Stimulated activated CD4-positive, alpha-beta T cell treated with anti-CD3 and anti-CD28 coated beads, Interleukin-12 subunit alpha, Interleukin-12 subunit beta, amount 100 ng/mL, for 48 hours (primary cell): ENCODE data around the gene TIAM2.
"Not testable (repeated sequence)": the region's sequence is repeated elsewhere in the genome, so short reads cannot be mapped to it uniquely, and the experiment has no call there.

Experiments used
- DNase-seq, 3 donors: peaks; one replicate each; pipeline ENCODE4 v3.0.0-alpha.2; 2020; ENCODE audit warnings: low read depth in 2 of 3, low spot score in 1 of 3

Gene TIAM2

GRCh38 chr6:154989448-154989847 lies 5.7 kb upstream of the TIAM2 start:
- DNase-seq = no peak

GRCh38 chr6:154991207-154991606 lies 3.9 kb upstream of the TIAM2 start:
- no peak for DNase-seq

DNA sequence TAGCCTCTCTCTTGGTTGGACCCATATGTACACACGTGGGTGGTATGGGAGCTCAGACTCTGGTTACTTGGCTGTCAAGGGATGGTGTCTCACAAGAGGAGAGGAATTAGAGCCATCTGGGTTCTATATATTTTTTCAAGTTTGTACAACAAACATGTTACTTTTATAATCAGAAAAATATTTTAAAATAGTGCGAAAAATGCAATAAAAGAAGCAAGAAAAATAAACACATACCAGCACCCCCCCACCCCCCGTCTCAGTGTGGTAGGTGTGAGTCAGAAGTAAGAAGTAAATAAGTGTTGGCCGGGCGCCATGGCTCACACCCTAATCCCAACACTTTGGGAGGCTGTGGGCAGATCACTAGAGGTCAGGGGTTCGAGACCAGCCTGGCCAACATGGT lies 2.1 kb upstream of the TIAM2 start:
- DNase-seq = no peak

DNA sequence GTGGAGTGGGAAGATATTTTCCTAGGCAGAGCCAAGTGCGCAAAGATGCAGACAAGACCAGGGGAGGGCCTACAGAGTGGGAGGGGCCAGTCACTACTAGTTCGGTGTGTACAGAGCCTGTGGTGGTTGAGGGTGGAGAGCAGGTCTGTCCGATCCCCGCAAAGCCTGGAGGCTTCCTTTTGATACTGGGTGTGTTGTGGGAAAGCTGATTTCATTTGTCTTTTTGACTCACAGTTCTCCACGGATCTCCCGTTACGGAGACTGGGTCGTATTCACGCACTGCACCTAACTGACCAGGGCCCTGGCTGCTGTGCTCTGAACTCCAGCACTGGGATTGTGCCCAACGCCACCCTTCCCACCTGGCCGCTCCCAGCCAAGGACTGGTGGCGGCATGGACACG lies 1.4 kb upstream of the TIAM2 start:
- DNase-seq = no peak

GRCh38 chr6:154994836-154995253 lies 270 bp upstream of the TIAM2 start:
- DNase-seq = no peak

GRCh38 chr6:154996016-154996590 lies 988 bp downstream of the TIAM2 start:
- no peak for DNase-seq

DNA sequence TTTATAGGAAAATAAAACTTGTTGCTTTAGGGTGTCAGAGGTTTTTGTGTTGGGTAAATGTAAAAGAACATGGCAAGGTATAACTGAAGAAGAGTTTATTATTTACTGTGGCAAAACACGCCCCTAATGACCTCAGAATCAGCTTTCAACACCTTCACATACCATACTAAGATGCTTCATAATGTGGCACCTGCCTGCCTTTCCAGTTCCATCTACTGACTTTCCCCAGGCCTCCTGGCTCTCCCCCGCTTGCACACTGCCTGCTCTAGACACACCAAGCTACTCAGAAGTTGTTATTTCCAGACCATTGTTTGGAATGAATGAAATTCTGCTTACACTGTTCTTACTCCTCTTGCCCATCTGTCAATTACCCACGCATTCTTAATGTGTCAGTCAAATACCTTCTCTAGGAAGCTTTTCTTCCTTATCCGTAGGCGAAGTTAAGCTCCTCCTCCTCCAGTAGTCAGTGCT lies 1.8 kb downstream of the TIAM2 start:
- no peak for DNase-seq

DNA sequence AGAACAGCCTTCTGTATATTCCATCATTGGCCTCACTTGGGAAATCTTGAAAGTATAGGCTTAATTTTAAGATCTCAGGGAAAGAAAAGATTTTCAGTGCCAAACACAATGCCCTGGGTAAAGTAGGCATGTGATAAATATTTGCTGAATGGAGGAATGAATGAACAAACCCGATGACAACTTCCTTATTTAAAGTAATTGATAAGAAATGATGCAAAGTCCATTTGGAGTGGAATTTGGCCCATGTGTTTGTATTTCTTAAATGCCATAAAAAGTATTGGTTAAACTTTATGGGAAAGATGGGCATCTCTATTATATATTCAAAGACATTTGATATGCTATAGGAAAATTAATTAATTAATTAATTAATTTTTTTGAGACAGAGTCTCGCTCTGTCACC lies 3.7 kb downstream of the TIAM2 start:
- no peak for DNase-seq

- no peak for DNase-seq
Measured at GRCh38 chr6:155001482-155001881, 6.4 kb downstream of the TIAM2 start.

GRCh38 chr6:155001934-155002333 lies 6.8 kb downstream of the TIAM2 start:
- DNase-seq = no peak

DNA sequence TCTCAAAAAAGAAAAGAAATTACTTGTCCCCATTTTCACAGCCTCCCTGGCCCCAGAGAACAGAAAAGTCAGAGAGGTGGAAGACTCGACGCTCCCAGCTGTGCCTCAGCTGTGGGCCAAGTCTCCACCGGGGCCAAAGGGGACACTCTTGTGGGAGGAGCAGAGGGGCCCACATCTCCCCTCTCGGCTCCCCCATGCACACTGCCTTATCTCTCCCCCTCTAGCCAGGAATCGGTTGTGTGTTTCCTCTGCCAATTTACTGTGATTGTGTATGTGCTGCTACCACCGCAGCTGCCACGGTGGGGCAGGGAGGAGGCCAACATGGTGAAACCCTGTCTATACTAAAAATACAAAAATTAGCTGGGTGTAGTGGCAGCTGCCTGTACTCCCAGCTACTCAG lies 8.4 kb downstream of the TIAM2 start:
- DNase-seq = no peak

DNA sequence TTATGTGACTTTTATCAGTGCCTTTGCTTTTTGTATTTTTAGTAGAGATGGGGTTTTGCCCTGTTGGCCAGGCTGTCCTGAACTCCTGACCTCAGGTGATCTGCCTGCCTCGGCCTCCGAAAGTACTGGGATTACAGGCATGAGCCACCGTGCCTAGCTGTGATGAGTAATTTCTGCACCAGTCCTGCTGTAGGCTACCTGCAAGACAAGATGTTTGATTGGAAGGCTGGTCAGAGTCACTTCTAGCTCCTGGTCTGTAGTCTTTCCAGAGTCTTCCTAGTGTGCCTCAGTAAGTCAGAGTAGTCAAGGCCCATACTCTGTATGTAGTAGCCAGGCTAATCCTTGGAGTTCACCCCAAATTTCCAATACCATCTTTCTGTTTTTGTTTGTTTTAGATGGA lies 8.9 kb downstream of the TIAM2 start:
- no peak for DNase-seq

DNA sequence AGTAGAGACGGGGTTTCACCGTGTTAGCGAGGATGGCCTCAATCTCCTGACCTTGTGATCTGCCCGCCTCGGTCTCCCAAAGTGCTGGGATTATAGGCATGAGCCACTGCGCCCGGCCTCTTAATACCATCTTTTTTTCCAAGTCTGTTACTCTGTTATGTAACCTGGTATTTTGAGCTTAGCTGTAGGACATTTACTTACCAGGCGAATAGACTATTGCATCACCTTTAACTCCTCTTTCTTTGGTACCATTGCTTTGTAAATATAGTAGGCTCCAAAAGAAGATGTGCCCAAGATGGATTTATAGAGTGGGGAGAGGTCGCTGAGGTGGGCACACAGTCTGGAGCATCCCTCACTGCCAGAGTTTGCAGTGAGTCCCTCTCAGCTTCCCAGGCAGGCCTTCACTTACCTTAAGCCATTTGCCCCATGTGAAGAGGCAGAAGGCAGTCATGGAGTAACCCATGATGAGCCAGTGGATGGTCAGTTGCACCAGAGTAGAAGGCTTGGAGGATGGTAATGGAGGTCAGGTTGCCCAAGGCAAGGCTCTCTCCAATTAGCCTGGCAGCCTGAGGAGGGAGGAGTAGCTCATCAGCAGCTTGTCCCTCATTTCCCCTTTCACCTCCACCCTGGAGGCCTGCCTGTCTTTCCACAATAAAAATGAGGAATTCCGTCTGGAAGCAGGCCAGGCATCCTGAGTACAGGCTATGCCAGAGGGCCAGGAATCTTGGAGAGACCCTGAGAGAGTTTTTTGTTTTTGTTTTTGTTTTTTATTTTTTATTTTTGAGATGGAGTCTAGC lies 9.7 kb downstream of the TIAM2 start:
- DNase-seq = no peak

DNA sequence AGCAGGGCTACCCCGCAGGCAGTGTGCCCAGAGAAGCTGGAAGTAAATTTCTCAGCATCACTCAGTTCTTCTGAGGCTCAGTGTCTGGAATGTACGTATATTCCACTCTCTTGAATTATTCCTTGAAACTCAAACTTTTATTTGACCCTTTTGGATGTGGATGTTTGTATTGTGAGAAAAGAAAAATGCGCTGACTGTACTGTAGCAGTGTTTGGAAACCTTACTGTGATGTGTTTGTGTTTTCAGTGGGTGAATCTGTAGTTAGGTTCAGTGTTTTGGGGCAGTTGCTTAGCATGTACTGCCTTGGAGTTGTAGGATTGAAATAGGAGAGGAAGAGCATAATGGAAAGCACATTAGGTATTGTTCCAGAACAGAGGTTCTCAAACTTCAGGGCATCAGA lies 13.5 kb downstream of the TIAM2 start:
- no peak for DNase-seq

DNA sequence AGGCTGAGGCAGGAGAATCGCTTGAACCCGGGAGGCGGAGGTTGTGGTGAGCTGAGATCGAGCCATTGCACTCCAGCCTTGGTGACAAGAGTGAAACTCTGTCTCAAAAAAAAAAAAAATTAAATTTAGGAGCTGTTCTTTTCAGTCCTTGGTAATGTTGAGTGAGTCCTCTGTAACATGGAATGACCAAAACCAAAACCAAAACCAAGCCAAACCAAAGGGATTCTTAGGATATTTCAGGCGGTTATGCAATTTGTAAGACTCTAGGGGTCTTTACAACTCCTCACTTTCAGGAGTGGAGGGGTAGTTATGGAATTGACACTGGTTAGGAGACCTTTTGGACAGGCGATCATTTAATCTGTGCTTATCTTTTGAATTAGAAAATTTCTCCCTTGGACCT lies 15.8 kb downstream of the TIAM2 start:
- no peak for DNase-seq

- no peak for DNase-seq
Measured at GRCh38 chr6:155011809-155012291, 16.7 kb downstream of the TIAM2 start.

DNA sequence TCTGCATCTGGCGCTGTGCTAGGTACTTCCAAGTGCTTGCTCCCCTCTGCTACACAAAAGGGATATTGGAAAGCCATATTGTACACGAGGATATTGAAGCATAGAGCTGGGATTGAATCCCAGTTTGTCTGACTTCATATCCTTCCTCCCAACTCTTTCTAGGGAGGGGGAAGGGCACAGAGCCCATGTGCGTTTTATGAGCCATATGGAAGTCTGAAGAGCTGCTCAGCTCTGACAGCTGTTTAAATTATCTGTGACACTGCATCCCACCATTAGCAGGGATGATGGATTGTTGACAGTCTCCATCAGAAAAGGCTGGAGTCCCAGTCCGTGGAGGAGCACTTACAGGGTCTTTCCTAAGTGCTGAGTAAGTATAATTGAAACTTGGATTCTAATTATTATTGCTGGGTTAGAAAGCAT lies 18.4 kb downstream of the TIAM2 start:
- no peak for DNase-seq

- DNase-seq = no peak
Measured at GRCh38 chr6:155014137-155014536, 19.0 kb downstream of the TIAM2 start.

- no peak for DNase-seq
Measured at GRCh38 chr6:155014670-155015300, 19.7 kb downstream of the TIAM2 start.

GRCh38 chr6:155018415-155018814 lies 23.3 kb downstream of the TIAM2 start:
- not testable (repeated sequence) for DNase-seq

- DNase-seq = no peak
Measured at GRCh38 chr6:155021680-155022079, 26.6 kb downstream of the TIAM2 start.

DNA sequence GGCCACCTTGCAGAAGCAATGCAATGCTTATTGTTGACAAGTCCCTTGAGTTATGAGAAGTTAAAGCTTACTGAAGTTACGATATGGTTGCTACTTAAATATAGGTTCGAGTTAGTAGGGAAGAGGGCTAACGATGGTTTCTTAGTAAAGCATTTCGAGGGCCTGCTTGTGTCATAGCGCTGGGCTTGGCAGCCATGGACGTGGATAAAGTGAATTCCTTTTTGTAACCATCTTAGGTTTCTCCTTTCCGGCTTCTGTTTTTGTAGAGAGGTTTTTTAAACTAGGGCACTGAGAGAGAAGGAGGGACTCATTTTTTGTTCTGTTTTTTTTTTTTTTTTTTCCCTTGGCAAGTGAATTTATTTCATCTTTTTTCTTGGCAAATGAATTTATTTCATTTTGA lies 27.6 kb downstream of the TIAM2 start:
- no peak for DNase-seq
